Esophagus squamous epithelium (tissue), 5 donors: ENCODE results near the gene SNX8. TPM values are rescaled to one million over a fixed set of nuclear protein-coding genes. Genes with fewer than 3 reads are reported as not detected.

ENCODE experiments used
- DNase-seq: peaks from one replicate; lab custom pipeline; 2025; lab: John Stamatoyannopoulos, UW
- H3K27ac ChIP-seq, 4 donors: fragments of 200-600 bp; sonication (generic); one replicate each; pipeline ENCODE4 v1.5.1; 2016 to 2019; ENCODE audit warnings: mild to moderate bottlenecking in 1 of 4
- H3K27me3 ChIP-seq, 4 donors: fragments of 200-600 bp; sonication (generic); 1 replicate in 3 of 4; 2 replicates in 1 of 4; pipeline versions ENCODE4 v1.5.1 to v1.6.0; 2017 to 2021; ENCODE audit warnings: antibody characterized with exemption in 1 of 4
- H3K36me3 ChIP-seq, 3 donors: fragments of 200-600 bp; sonication (generic); one replicate each; pipeline ENCODE4 v1.5.1; 2016 to 2019
- H3K4me1 ChIP-seq, 3 donors: fragments of 200-600 bp; sonication (generic); one replicate each; pipeline ENCODE4 v1.5.1; 2017 to 2019
- H3K4me3 ChIP-seq, 4 donors: fragments of 200-600 bp; sonication (generic); 1 replicate in 3 of 4; 2 replicates in 1 of 4; pipeline ENCODE4 v1.5.1; 2016 to 2019; ENCODE audit warnings: mild to moderate bottlenecking in 2 of 4, moderate library complexity in 1 of 4
- H3K9me3 ChIP-seq, 3 donors: fragments of 200-600 bp; sonication (generic); one replicate each; pipeline ENCODE4 v1.5.1; 2016 to 2019
- CTCF ChIP-seq, 6 experiments: fragments of 450-650 bp in 4 of 6; fragments of 200-600 bp in 2 of 6; sonication (generic) in 2 of 6; IDR thresholded peaks; one replicate each; pipeline ENCODE4 v1.5.1; 2016 to 2019; ENCODE audit warnings: antibody characterized with exemption in 6 of 6, mild to moderate bottlenecking in 4 of 6, moderate library complexity in 4 of 6
- POLR2A ChIP-seq, 4 donors: fragments of 450-650 bp; IDR thresholded peaks; one replicate each; pipeline ENCODE4 v1.6.1; 2017; ENCODE audit warnings: antibody characterized with exemption in 4 of 4, mild to moderate bottlenecking in 4 of 4, moderate library complexity in 3 of 4
- WGBS, 2 donors: methylation state at CpG; one replicate each; pipeline ENCODE4 v1.1.5; 2018; 5-methylcytosine and 5-hydroxymethylcytosine counted together
- intact Hi-C: fragments of 100-400 bp; cut with DNase I; formaldehyde crosslinking; loops from one replicate; pipeline ENCODE4 v1.15.0; 2022
- total RNA-seq, 4 donors: library from RNA; depleted of rRNA; stranded (reverse); fragments of >200 nt; gene quantifications; one replicate each; pipeline ENCODE4 v1.1.0, GENCODE V29; 2016
- donor health status: DM: yes; HTN: yes; CAD: no.

SNX8 gene
- total RNA-seq, 4 donors from 2014 or later, result 4.7 to 17.9 (median 12.5) TPM

- Histone ChIP-seq H3K4me3 (no peak overlapping the region), H3K27me3 (no peaks in the 10 kb centered on the region), H3K4me1 (no peaks in the 10 kb centered on the region), H3K36me3 (peaks cover 25 to 94% (median 40%) of the 10 kb centered on the region in 3 donors), H3K27ac (no peak overlapping the region), H3K9me3 (no peaks in the 10 kb centered on the region)
- WGBS, 2 donors, result 94 to 96% methylated on average over 6 to 7 of the region's 15 CpGs
- no peak for DNase-seq
- TF ChIP-seq POLR2A (IDR thresholded peaks at IDR 0.05) (no peak), CTCF (IDR thresholded peaks at IDR 0.05) (no peak)
- intact Hi-C loops, result loop anchor here (10.0 kb wide), 1 partner anchor 549 kb away; no protein-coding TSS in a partner anchor
Measured at GRCh38 chr7:2213551-2214215, 100.6 kb downstream of the SNX8 start.

GRCh38 chr7:2212906-2213305, 101.3 kb downstream of the SNX8 start:
- no peak overlapping the region for H3K4me3 ChIP-seq
- no peaks in the 10 kb centered on the region for H3K4me1 ChIP-seq
- peaks cover 25 to 94% (median 42%) of the 10 kb centered on the region in 3 donors for H3K36me3 ChIP-seq
- H3K27ac ChIP-seq, result no peak overlapping the region
- no peak for DNase-seq
- WGBS, 2 donors, result 95 to 100% methylated on average over 4 of the region's 10 CpGs
- no peaks in the 10 kb centered on the region for H3K9me3 ChIP-seq
- intact Hi-C loops, result loop anchor here (10.0 kb wide), 1 partner anchor 548 kb away; no protein-coding TSS in a partner anchor
- TF ChIP-seq CTCF (IDR thresholded peaks at IDR 0.05), result no peak
- TF ChIP-seq POLR2A (IDR thresholded peaks at IDR 0.05), result no peak
- H3K27me3 ChIP-seq, result no peaks in the 10 kb centered on the region

GRCh38 chr7:2211926-2212325, 102.3 kb downstream of the SNX8 start:
- Histone ChIP-seq H3K27ac (no peak overlapping the region), H3K36me3 (peaks cover 15 to 94% (median 39%) of the 10 kb centered on the region in 3 donors), H3K4me1 (no peaks in the 10 kb centered on the region), H3K9me3 (no peaks in the 10 kb centered on the region), H3K27me3 (no peaks in the 10 kb centered on the region), H3K4me3 (no peak overlapping the region)
- intact Hi-C loops, result loop anchor here (10.0 kb wide), 1 partner anchor 547 kb away; no protein-coding TSS in a partner anchor
- 74 to 90% methylated on average over 3 to 4 of the region's 13 CpGs for WGBS, 2 donors
- DNase-seq, result no peak
- TF ChIP-seq CTCF (IDR thresholded peaks at IDR 0.05), result no peak
- TF ChIP-seq POLR2A (IDR thresholded peaks at IDR 0.05), result no peak

- intact Hi-C loops, result loop anchor here (10.0 kb wide), 1 partner anchor 547 kb away; no protein-coding TSS in a partner anchor
- no peak for TF ChIP-seq CTCF (IDR thresholded peaks at IDR 0.05)
- no peak for TF ChIP-seq POLR2A (IDR thresholded peaks at IDR 0.05)
- WGBS, 2 donors, result 89 to 90% methylated on average over 3 to 6 of the region's 15 CpGs
- H3K27ac ChIP-seq, result no peak overlapping the region
- H3K9me3 ChIP-seq, result no peaks in the 10 kb centered on the region
- H3K4me1 ChIP-seq, result no peaks in the 10 kb centered on the region
- peaks cover 14 to 94% (median 38%) of the 10 kb centered on the region in 3 donors for H3K36me3 ChIP-seq
- no peak overlapping the region for H3K4me3 ChIP-seq
- no peak for DNase-seq
- H3K27me3 ChIP-seq, result no peaks in the 10 kb centered on the region
Measured at GRCh38 chr7:2211259-2211880, 102.9 kb downstream of the SNX8 start.
